Fibroblast of villous mesenchyme (primary cell): ENCODE results near the gene L3MBTL4. TPM values are rescaled to one million over a fixed set of nuclear protein-coding genes. Genes with fewer than 3 reads are reported as not detected.
"Not testable (repeated sequence)": the region's sequence is repeated elsewhere in the genome, so short reads cannot be mapped to it uniquely, and the experiment has no call there.

Source experiments
- DNase-seq: peaks from one replicate; pipeline ENCODE4 v3.0.0-alpha.2; 2010; ENCODE audit warnings: low read depth
- H3K4me3 ChIP-seq: 2 replicates; pipeline ENCODE4 v1.5.1; 2011; ENCODE audit warnings: low read depth, mild to moderate bottlenecking, low read length
- total RNA-seq: library from RNA; depleted of rRNA; stranded (reverse); fragments of >200 nt; gene quantifications from 2 replicates; pipeline ENCODE4 v1.2.3, GENCODE V29; 2012
- TF ChIP-seq, protein P1 (sequence below): IDR thresholded peaks from 2 replicates; pipeline ENCODE4 v1.5.1; 2012; ENCODE audit warnings: low read depth, mild to moderate bottlenecking, low read length; ENCODE audit not compliant: insufficient read depth

L3MBTL4 gene
- total RNA-seq, 1 donor: not detected

DNA sequence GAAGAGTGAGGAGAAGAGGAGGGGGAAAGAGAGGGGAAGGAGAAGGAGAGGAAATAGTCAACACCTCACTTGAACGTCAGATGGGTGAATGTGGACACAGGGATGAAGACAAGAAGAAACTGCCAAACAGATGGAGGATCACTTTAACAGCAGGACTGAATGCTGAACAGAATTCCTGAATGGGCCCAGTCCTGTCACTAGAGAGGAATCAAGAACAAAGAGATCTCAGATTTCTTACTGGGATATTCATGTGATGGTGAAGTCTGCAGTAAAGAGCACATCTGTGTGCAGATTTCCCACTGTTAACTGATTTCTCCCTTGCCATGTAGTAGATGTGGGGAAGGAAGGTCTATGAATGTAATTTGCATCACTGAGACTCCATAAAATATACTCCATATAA, 135.4 kb downstream of the L3MBTL4 start:
- H3K4me3 ChIP-seq: no peak overlapping the region
- TF ChIP-seq, protein P1, sequence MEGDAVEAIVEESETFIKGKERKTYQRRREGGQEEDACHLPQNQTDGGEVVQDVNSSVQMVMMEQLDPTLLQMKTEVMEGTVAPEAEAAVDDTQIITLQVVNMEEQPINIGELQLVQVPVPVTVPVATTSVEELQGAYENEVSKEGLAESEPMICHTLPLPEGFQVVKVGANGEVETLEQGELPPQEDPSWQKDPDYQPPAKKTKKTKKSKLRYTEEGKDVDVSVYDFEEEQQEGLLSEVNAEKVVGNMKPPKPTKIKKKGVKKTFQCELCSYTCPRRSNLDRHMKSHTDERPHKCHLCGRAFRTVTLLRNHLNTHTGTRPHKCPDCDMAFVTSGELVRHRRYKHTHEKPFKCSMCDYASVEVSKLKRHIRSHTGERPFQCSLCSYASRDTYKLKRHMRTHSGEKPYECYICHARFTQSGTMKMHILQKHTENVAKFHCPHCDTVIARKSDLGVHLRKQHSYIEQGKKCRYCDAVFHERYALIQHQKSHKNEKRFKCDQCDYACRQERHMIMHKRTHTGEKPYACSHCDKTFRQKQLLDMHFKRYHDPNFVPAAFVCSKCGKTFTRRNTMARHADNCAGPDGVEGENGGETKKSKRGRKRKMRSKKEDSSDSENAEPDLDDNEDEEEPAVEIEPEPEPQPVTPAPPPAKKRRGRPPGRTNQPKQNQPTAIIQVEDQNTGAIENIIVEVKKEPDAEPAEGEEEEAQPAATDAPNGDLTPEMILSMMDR: no peak
- DNase-seq: no peak

DNA sequence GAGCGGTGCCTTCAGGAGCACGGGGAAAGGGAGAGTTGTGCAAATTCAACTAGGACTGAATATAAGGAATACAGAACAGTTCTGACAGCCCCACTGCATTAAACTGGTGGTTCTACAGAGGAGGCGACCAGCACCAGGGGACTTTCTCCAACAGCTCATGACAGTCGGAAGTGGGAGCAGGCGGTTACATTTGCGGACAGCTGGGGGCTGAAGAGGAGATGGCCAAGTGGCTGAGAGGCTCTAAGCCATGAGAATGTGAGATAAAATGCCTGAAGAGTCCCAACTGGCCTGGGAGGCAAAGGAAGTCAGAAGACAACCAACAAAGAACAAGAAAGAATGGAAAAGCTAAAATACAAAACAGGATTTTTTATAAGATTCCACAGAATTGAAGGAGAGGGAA, 141.3 kb downstream of the L3MBTL4 start:
- no peak for DNase-seq
- TF ChIP-seq, protein P1: no peak
- no peak overlapping the region for H3K4me3 ChIP-seq

DNA sequence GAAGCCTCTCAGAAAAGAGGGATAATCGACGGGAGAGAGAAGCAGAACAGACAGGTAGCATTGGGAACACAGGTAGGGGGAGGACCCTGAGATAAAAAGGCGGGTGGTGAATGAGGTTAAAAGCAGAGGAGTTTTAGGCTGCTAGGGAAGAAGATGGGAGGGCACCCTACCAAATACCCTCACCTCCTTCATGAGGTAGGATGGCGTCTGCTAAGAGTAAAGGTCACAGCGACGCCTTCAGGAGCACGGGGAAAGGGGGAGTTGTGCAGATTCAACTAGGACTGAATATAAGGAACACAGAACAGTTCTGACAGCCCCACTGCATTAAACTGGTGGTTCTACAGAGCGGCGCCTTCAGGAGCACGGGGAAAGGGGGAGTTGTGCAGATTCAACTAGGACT, 142.6 kb downstream of the L3MBTL4 start:
- not testable (repeated sequence) for H3K4me3 ChIP-seq, DNase-seq

DNA sequence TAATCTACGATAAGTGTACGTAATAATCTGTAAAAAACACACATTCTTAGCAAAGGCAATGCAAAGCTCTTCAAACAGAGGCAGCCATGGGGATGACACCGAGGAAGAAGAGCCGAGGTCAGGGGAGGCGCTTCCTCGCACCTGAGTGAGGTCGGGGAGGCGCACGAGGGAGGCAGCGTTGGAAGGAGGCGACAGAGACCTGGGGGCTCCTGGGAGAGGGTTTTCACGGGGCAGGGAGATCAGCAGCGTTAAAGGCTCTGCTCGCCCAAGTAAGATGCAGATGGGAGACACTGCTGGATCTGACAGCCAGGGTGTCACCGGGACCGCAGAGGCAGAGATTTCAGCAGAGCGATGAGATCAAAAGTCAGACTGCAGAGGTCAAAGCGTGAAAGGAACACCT, 143.1 kb downstream of the L3MBTL4 start:
- no peak for DNase-seq
- H3K4me3 ChIP-seq: no peak overlapping the region
- TF ChIP-seq, protein P1: no peak

DNA sequence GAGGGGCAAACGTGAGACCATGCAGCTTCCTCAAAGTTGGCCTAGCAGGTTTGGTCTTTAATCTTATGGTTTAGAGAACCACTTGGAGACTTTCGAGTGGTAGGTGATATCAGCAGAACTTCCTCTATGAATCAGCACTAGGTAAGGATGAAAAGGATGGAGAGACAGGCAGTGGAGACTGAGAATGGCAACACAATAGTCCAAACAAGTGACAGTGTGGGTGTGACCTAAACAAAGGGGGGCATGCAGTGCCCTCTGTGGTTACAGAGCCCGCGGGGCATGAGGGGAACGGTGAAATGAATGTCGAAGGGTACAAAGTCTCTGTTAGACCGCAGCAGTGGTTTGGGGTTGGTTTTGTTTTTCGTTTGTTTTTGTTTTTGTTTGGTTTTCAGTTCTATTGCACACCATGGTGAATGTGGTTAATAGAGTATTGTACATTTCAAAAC, 143.9 kb downstream of the L3MBTL4 start:
- no peak for DNase-seq
- TF ChIP-seq, protein P1: no peak
- H3K4me3 ChIP-seq: no peak overlapping the region

DNA sequence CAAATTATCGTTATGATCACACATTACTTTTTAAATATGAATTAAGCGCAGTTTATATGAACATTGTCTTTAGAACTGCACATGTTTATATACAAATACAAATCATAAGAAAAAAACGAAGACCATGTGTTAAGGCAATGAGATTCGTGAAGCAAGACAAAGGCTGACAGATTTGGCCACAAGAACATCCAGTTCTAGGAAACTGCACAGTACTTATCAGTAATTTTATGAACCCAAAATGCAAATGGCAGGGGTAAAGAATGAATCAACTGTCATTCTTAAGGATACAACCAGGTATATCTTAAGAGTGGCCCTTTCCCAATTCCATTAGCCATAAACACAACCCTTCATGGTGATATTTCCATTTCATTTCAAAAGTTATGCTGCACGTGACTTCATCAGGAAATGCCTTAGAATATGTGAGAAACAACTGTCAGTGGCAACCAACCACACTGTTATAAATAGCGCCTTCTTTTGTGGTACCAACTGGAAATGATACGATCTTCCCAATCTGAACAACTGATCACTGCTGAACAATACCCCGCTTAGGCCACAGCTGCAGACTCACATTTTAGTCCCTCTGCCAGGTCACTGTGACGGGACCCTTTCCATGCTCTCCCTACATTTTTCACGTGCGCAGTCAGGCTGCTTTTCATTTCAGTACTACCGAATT, 144.9 kb downstream of the L3MBTL4 start:
- H3K4me3 ChIP-seq: no peak overlapping the region
- DNase-seq: no peak
- TF ChIP-seq, protein P1: no peak

DNA sequence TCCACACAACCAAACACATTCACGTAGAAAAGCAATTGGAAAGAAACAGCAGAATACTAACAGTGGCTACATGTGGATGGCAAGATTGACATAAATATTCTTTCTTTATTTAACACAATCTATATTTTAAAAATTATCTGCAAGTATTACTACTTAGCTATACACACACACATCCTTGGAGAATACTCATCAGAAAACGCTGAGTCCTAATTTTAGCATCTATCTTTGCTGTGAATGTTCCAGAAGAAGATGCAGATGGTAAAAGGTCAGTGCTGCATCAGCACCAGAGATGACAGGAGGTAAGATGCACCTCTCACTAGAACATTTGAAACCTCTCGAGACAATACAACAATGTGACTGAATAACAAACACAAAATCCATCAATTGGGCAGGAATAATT, 148.5 kb downstream of the L3MBTL4 start:
- TF ChIP-seq, protein P1: no peak
- no peak overlapping the region for H3K4me3 ChIP-seq
- no peak for DNase-seq
